HPDE6-E6E7 (cell line): ENCODE data around the gene NTM.
"Not testable (repeated sequence)": the region's sequence is repeated elsewhere in the genome, so short reads cannot be mapped to it uniquely, and the experiment has no call there.

Experiments used
- DNase-seq: peaks from one replicate; pipeline ENCODE4 v3.0.0; 2011; ENCODE audit warnings: missing footprints; ENCODE audit errors: extremely low spot score

NTM gene

GRCh38 chr11:131370090-131370751 is at the start of gene NTM:
NTM (plus strand) TSS chr11:131370615.
- DNase-seq, result no peak

- no peak for DNase-seq
Measured at GRCh38 chr11:131324921-131325570, 45.4 kb upstream of the NTM start.

- no peak for DNase-seq
Measured at GRCh38 chr11:131326829-131327228, 43.6 kb upstream of the NTM start.

- no peak for DNase-seq
Measured at GRCh38 chr11:131327421-131327820, 43.0 kb upstream of the NTM start.

DNA sequence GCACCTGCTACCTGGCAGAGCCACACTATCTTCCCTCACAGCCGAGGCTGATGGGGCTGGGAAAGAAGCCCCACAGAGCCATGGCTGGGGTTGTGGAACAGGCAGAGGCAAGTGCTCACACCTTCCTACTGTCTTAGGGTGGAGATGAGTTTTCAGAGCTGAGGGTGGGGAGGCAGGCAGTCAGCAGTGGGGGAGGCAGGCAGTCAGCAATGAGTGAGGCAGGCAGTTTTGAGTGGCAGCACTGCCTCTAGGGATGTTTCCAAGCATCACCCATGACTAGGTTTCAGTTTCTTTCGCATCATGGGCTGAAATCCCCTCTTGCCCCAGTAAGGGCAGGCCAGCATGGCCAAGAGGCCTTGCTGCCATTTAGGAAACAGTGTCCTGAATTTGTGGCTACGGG is 41.6 kb upstream of the NTM start:
- no peak for DNase-seq

GRCh38 chr11:131331010-131331409 is 39.4 kb upstream of the NTM start:
- DNase-seq, result no peak

DNA sequence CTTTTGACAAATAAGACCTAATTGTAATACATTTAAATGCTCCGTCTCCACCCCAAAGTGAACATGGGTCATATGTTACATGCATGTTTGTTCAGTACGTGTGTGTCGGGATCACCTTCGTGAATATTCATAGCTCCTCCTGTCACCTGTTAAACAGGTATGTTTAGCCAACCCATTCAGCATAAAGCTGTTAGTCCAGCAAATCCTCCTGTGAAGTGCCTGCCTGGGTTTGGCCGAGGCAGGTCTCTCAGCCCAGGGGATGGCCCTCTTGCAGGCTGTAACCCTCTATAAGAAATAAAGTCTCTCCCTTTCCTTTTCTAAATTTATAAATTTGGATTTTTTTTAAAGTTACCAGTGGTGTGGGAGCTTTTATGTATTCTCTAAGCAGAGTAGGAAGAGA is 38.9 kb upstream of the NTM start:
- no peak for DNase-seq

GRCh38 chr11:131334601-131335000 is 35.8 kb upstream of the NTM start:
- DNase-seq, result no peak

GRCh38 chr11:131341900-131342299 is 28.5 kb upstream of the NTM start:
- DNase-seq, result not testable (repeated sequence)

DNA sequence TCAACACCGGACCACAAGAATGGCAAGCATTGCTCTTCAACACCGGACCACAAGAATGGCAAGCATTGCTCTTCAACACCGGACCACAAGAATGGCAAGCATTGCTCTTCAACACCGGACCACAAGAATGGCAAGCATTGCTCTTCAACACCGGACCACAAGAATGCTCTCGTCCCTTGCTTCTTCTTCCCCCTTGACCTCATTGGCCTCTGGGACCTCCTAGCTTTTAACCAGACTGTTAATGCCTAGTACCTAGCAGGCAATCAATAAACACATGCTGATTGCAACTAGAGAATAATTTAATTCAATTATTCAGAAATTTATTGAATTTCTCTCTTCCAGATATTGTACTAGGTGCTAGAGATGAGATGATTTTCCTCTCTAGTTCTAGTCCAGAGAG is 28.0 kb upstream of the NTM start:
- DNase-seq, result not testable (repeated sequence)

- no peak for DNase-seq
Measured at GRCh38 chr11:131345406-131345805, 25.0 kb upstream of the NTM start.

DNA sequence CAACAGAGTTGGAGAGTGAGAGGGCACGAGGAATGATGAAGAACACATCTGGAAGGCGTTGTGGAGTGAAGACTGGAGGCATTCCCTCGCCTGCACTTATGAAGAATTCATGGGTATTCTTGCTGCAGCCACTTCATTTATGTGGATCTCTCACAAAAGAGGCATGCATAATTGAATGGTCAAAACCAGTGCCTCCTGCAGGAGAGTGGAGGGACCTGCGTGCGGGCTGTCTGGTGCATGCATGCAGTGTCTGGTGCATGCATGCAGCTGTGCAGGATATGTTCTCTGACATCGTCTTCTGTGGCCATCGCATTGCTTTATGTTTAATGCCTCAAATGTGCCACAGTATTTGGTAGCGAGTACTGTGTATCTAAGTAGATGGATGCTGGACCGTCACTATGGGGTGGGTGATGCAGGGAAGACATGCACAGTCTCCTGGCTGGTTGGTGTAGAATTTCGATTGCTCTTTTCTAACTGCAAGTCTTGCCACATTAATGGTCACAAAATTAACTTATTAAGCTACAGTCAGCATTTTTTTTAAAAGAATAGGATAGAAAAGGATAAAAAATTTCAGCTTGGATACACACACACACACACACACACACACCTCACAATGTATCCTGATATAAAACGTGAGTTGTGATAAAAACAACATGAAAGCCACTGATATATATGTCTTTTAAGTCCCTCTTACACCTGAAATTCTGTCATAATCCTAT is 20.9 kb upstream of the NTM start:
- no peak for DNase-seq

DNA sequence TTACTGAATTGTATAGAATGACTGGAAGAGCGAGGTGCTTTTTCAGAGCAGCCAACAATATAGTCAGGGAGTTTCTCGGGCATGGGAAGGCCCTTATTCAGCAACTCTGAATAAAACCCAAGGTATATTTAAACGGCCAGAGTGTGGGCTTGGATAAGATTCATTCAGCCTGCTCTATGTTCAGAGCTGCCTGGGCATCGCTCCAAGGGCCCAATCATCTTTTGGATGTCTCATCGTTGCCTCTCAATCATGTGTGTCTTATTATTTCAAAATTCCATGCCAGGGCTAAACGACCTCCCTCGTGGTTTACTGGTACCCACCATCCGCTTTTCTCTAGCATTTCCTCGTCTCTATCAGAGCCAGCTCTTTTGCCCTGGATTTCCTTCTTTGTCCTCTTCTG is 19.5 kb upstream of the NTM start:
- DNase-seq, result no peak

DNA sequence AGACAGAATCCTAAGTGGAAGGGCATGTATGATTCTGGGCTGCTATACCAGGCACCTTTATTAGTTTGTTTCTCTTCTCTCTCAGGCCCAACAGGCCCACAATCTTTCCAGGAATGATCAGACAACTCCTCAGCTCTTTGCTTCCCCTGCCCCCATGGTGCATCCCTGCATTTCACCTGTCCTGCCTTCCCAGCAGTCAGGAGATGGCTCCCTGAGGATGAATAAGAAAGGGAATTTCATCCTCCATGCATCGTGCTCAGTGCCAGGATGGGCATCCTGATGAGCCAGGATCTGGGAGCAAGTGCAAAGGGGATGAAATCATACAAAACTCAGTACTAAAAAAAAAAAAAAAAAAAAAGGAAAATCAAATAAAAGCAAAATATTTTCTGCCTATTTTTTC is 18.6 kb upstream of the NTM start:
- no peak for DNase-seq

GRCh38 chr11:131353766-131354165 is 16.6 kb upstream of the NTM start:
- no peak for DNase-seq

DNA sequence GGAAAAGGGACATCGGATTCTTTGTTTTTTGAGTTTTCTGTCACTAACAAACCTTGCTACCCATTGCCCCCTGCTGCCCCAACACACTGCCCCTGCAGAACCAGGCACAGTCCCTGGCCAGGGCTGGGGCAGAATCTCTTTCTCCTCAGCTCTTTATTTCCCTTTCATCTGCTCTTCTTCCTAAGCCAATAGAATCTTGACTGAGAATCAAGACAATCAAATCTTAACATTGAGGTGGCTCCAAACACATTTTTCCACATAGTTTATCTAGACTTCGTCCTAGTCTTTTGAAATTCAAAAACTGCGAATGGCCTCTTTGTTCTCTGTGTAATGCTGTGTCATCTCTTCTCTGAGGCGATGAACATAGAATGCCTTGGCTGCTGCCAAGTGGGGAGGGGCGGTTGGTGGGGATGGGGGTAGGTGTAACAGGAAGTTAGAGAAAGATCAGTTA is 16.1 kb upstream of the NTM start:
- no peak for DNase-seq

- DNase-seq, result no peak
Measured at GRCh38 chr11:131356206-131356605, 14.2 kb upstream of the NTM start.

DNA sequence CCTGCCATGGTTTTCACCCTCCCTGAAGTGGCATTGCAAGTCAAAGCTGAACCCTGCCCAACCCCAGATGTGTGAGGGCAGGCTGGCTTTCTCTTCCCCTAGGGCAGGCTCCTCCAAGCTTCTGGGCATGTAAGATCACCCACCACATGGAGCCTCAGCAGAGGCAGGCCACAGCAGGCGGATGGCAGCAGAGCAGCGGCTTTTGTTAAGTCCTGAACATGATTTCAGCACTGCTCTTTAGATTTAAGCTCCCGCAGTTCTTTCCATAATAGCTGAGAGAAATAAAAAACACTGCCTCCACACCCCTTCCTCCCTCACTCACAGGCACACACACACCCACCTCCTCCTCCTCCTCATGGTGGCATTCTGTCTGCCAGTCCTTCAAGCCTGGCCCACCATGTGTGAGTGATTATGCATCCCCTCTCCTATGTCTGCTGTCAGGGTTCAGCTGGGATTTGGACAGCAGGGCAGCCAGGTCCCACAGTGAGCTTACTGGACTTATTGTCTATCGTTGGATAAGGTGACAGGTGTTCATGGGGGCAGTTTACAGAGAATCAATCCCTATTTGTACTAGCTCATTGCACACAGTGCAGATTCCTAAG is 5.0 kb upstream of the NTM start:
- DNase-seq, result no peak

- DNase-seq, result no peak
Measured at GRCh38 chr11:131370901-131371790, 731 bp downstream of the NTM start.

GRCh38 chr11:131371791-131372104 is 1.3 kb downstream of the NTM start:
- no peak for DNase-seq

DNA sequence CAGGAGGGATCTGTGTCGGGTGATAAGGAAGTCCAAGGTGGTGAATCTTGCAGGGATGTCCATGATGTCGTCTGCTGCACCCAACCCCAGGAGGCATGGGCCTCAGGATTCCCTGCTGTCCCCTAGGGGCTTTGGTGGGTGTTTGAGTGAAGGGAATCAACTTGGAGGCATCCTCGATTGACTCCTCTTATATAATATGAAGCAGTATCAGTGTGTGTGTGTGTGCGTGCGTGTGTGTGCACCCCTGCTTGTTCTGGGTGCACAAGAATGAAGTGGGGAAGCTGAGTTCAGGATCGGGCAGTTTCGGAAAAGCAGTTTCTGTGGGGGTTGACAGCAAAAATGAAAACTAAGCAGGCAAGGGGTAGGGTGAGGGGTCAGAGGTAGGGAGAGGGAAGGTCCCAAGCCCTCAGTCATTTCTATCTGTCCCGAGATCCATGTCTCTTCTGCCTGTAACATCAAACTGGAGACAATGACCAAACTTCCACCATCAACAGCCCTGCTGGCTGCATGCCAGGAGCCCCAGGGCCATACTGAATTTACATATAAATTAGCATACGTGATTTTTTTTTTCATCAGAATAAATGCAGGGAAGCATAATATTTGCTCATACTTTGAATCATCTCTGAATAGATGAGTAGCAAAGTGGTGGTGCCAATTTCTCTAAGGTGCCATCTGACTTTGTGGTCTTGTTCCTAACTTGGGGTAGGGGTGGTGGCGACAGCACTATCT is 2.0 kb downstream of the NTM start:
- DNase-seq, result no peak
